GM19395 (cell line): ENCODE measurements around the gene TRABD.
"Not testable (repeated sequence)": the region's sequence is repeated elsewhere in the genome, so short reads cannot be mapped to it uniquely, and the experiment has no call there.

ENCODE experiments used
- ATAC-seq: cut with Tn5 transposase; IDR thresholded peaks from one replicate; pipeline ENCODE4 v1.9.1; 2021; ENCODE audit warnings: mild to moderate bottlenecking, moderate library complexity; ENCODE audit not compliant: unreplicated experiment

The TRABD gene

GRCh38 chr22:50151571-50152537 is 33.9 kb upstream of the TRABD start:
- ATAC-seq = no peak

DNA sequence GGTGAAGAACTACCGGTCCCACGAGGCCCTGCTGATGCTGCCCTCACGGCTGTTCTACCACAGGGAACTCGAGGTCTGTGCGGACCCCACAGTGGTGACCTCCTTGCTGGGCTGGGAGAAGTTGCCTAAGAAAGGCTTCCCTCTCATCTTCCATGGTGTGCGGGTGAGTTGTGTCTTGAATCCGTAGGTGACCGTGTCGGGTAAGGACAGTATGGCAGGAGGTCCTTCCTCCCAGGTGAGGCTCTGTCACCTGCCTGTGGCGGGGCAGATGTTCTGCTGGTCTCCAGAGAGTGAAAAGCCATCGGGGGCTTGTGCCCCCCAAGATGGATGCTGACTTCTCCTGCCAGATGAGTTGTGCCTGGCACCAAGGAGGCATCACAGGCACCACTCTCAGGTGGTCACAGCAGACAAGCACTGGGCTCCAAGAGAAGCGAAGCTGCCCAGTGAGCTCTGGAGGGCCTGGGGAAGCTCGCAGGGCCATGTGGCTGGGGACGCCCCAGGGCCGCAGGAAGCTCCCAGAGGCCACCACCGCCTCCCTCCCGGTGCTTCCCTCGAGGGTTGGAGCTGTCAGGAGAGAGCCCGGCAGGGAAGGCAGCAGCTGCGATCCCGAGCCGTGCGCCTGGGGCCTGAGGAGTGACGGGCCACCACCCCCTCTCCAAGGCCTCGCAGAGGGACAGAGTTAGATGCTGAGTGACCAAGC is 32.5 kb upstream of the TRABD start:
- no peak for ATAC-seq

DNA sequence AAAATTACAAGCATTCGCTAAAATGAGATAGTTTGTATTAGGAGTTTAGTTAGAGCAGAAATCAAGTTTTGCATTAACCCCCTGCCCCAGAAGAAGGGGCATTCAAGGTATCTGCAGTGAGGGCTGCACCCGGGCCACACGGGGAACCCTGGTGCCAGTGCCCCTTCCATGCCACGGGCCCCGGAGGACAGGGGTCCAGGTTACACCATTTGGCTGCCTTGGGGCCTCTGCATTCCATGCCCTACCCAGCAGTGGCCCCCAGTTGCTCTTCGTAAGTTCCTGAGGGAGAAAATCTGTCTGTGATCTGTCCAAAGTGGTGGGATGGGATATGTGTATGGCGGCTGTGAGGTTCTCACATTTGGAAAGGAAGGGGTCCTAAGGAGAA is 32.0 kb upstream of the TRABD start:
- no peak for ATAC-seq

DNA sequence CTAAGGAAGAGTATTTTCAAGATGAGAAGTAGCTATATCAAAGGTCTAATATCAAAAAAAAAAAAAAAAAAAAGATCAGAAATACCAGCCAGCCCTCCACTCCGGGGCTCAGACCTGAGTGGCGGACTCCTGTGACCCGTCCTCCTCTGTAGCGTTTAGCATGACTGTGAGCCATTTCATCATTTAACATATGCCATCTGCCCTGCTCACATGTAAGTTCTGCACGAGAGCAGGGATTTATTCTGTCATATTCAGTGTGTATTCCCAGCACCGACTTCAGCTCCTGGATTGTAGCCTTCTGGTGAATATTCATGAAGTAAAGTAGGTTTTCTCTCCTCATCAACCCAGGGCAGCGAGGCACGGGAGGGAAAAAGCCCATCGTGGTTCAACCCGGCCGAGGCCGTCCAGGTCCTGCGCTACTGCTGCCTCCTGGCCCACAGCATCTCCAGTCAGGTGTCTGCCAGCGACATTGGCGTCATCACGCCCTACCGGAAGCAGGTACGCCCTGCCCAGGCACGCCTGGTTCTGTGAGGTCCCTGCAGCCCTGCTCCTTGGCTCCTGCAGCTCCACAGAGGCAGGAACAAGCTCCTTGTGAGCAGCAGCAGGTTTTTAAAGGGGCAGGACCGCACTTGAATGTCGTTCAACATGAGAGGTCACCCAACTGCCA is 27.9 kb upstream of the TRABD start:
- ATAC-seq = no peak

- ATAC-seq = no peak
These were observed 24.8 kb upstream of the TRABD start for GRCh38 chr22:50160947-50161346.

DNA sequence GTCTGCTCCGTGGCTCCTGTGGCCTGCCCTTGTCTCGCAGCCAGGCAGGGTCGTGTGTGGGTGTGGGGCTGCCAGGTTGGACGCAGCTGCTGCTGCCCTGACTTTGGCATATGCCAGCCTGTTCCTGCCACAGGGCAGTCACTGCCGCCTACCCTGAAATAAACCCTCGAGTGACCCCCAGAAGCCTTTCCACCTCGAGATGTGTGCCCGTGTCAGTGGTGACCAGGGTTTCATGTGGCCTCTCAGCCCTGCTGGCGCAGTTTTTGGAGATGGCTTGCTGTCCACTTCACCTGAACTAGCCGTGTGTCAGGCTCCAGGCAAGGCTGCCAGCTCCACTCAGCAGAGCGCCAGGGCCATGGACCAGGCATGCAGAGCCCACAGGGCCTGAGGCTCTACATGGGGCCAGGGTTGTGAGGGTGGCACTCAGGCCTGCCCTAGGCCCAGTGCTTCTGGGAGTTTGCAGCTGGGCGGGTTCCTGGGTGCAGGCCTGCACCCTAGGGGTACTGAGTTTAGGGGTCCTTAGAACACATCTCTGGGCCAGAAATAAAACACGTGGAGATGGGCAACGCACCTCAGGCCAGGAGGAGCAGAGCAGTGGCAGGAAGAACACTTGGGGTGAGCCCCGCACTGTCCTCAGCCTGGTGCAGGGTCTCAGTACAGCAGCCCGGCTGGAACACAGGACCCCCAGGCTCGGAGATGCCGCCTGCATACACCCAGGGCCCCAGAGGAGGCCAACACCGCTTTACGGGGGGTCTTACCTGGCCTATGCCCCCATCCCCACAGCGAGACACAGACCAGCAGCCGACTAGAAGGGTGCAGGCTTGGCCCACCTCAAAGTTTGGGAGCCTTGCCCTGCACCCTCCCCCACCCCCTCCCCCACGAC is 24.0 kb upstream of the TRABD start:
- ATAC-seq = no peak

- no peak for ATAC-seq
These were observed 23.2 kb upstream of the TRABD start for GRCh38 chr22:50162391-50162956.

DNA sequence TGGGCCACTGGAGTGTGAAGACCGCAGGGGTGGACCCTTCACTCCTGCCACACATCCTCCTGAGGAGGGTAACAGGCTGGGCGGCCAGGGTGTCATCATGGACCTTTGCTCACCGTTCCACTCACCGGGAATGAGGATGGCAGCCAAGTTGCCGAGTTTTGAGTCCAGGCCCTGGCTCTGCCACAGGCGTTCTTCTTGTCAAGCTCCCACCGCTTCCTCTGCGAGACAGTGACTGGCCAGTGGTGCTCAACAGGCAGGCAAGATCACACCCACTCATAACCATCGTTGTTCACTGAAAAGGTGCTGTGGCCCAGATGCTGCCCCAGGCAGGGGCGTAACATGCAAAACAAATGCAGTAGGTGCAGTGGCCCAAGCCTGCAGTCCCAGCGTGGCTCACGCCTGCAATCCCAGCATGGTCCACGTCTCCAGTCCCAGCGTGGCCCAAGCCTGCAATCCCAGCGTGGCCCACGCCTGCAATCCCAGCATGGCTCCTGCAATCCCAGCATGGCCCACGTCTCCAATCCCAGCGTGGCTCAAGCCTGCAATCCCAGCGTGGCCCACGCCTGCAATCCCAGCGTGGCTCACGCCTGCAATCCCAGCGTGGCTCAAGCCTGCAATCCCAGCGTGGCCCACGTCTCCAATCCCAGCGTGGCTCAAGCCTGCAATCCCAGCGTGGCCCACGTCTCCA is 20.1 kb upstream of the TRABD start:
- ATAC-seq = no peak

DNA sequence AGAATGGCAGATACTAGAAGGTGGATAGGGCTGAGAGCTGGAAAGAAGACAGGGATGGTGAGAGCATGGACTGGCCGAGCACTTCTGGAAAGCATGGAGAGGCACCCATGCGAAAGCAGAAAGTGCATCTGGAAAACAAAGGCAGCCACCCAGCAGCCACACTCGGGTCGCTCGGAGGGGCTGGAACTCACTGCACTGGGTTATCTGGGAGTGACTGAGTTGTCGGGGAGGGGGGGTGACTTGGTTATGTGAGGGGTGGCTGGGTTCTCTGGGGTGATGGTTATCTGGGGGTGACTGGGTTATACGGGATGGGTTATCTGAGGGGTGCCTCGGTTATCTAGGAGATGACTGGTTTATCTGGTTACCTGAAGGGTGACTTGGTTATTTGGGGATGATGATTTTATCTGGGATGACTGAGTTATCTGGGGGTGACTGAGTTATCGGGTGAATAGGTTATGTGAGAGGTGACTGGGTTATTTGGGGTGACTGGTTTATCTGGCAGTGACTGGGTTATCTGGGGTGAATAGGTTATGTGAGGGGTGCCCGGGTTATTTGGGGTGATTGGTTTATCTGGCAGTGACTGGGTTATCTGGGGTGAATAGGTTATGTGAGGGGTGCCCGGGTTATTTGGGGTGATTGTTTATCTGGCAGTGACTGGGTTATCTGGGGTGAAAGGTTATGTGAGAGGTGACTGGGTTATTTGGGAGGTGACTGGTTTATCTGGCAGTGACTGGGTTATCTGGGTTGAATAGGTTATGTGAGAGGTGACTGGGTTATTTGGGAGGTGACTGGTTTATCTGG is 17.8 kb upstream of the TRABD start:
- ATAC-seq = no peak

DNA sequence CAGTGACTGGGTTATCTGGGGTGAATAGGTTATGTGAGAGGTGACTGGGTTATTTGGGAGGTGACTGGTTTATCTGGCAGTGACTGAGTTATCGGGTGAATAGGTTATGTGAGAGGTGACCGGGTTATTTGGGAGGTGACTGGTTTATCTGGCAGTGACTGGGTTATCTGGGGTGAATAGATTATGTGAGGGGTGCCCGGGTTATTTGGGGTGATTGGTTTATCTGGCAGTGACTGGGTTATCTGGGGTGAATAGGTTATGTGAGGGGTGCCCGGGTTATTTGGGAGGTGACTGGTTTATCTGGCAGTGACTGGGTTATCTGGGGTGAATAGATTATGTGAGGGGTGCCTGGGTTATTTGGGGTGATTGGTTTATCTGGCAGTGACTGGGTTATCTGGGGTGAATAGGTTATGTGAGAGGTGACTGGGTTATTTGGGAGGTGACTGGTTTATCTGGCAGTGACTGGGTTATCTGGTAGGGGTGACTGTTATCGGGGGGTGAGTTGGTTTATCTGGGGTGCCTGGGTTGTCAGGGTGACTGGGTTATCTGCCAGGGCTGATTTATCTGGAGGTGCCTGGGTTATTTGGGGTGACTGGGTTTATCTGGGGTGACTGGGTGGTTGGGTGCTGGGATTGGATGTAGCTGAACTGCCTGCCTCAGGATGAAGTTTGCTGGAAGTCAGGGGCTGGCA is 17.1 kb upstream of the TRABD start:
- ATAC-seq = not testable (repeated sequence)

GRCh38 chr22:50169181-50169759 is 16.4 kb upstream of the TRABD start:
- no peak for ATAC-seq

GRCh38 chr22:50169774-50170341 is 15.9 kb upstream of the TRABD start:
- no peak for ATAC-seq

GRCh38 chr22:50170453-50171318 is 15.0 kb upstream of the TRABD start, which contains the start of gene PANX2:
Gene PANX2, plus strand, starts transcription at chr22:50170731. Its CDS starts 0 bp downstream, at chr22:50170731.
- ATAC-seq = no peak

GRCh38 chr22:50171319-50171964 is 14.3 kb upstream of the TRABD start:
- ATAC-seq = no peak

DNA sequence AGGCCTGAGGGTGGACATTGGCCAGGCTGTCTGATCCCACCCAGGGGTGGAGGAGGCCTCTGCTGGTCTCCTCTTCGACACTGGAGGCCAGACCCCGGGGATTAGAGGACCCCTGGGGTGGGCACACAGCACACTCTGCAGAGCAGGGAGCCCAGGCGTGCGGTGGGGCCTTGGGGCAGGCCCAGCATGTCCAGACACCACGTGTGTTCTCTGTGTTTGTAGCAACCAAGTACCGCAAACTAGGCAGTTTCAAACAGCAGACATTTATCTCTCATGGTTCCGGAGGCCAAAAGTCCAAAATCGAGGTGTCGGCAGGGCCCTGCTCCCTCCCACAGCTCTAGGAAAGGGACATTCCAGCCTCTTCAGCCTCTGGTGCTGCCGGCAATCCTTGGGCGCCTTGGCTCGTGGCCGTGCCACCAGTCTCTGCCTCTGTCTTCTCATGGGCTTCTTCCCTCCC is 13.7 kb upstream of the TRABD start:
- ATAC-seq = no peak
